Fibroblast of gingiva (primary cell): ENCODE data around the gene ELOVL5.

Source experiments
- DNase-seq: peaks from one replicate; pipeline ENCODE4 v3.0.0-alpha.2; 2011; ENCODE audit warnings: low read depth

Gene ELOVL5

GRCh38 chr6:53273370-53273769 lies 75.4 kb downstream of the ELOVL5 start:
- DNase-seq: no peak

- DNase-seq: no peak
These were observed 78.9 kb downstream of the ELOVL5 start for GRCh38 chr6:53269827-53270226.

- no peak for DNase-seq
These were observed 79.7 kb downstream of the ELOVL5 start for GRCh38 chr6:53268858-53269608.

- no peak for DNase-seq
These were observed 82.1 kb downstream of the ELOVL5 start for GRCh38 chr6:53266553-53267090.

GRCh38 chr6:53264915-53265607 lies 83.7 kb downstream of the ELOVL5 start:
- DNase-seq: no peak

- no peak for DNase-seq
These were observed 84.4 kb downstream of the ELOVL5 start for GRCh38 chr6:53264337-53264736.

GRCh38 chr6:53263917-53264316 lies 84.8 kb downstream of the ELOVL5 start:
- peak; percentile 69 for DNase-seq

- DNase-seq: no peak
These were observed 88.7 kb downstream of the ELOVL5 start for GRCh38 chr6:53259860-53260580.

- no peak for DNase-seq
These were observed 90.0 kb downstream of the ELOVL5 start for GRCh38 chr6:53258774-53259155.

- no peak for DNase-seq
These were observed 90.5 kb downstream of the ELOVL5 start for GRCh38 chr6:53258076-53258773.

GRCh38 chr6:53257533-53257932 lies 91.2 kb downstream of the ELOVL5 start:
- no peak for DNase-seq

- DNase-seq: no peak
These were observed 91.7 kb downstream of the ELOVL5 start for GRCh38 chr6:53257001-53257400.

- no peak for DNase-seq
These were observed 96.5 kb downstream of the ELOVL5 start for GRCh38 chr6:53252177-53252692.

GRCh38 chr6:53251033-53251672 lies 97.6 kb downstream of the ELOVL5 start:
- no peak for DNase-seq

GRCh38 chr6:53250176-53251032 lies 98.3 kb downstream of the ELOVL5 start:
- peak; percentile 59 for DNase-seq

- DNase-seq: no peak
These were observed 101.8 kb downstream of the ELOVL5 start for GRCh38 chr6:53246924-53247323.

- no peak for DNase-seq
These were observed 103.8 kb downstream of the ELOVL5 start for GRCh38 chr6:53244958-53245357.

GRCh38 chr6:53244399-53244931 lies 104.3 kb downstream of the ELOVL5 start:
- no peak for DNase-seq

- DNase-seq: no peak
These were observed 106.8 kb downstream of the ELOVL5 start for GRCh38 chr6:53241938-53242337.

GRCh38 chr6:53240761-53241160 lies 108.0 kb downstream of the ELOVL5 start:
- DNase-seq: no peak
